Mammary microvascular endothelial cell (primary cell): Measurements from ENCODE around the gene POLR3G. TPM values are rescaled to one million over a fixed set of nuclear protein-coding genes. Genes with fewer than 3 reads are reported as not detected.

Source experiments
- total RNA-seq: library from RNA; depleted of rRNA; stranded (reverse); fragments of >200 nt; gene quantifications from 2 replicates; pipeline ENCODE4 v1.2.3, GENCODE V29; 2015

Gene POLR3G, protein sequence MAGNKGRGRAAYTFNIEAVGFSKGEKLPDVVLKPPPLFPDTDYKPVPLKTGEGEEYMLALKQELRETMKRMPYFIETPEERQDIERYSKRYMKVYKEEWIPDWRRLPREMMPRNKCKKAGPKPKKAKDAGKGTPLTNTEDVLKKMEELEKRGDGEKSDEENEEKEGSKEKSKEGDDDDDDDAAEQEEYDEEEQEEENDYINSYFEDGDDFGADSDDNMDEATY
- 16.7 and 21.2 TPM in 2 replicates for total RNA-seq

DNA sequence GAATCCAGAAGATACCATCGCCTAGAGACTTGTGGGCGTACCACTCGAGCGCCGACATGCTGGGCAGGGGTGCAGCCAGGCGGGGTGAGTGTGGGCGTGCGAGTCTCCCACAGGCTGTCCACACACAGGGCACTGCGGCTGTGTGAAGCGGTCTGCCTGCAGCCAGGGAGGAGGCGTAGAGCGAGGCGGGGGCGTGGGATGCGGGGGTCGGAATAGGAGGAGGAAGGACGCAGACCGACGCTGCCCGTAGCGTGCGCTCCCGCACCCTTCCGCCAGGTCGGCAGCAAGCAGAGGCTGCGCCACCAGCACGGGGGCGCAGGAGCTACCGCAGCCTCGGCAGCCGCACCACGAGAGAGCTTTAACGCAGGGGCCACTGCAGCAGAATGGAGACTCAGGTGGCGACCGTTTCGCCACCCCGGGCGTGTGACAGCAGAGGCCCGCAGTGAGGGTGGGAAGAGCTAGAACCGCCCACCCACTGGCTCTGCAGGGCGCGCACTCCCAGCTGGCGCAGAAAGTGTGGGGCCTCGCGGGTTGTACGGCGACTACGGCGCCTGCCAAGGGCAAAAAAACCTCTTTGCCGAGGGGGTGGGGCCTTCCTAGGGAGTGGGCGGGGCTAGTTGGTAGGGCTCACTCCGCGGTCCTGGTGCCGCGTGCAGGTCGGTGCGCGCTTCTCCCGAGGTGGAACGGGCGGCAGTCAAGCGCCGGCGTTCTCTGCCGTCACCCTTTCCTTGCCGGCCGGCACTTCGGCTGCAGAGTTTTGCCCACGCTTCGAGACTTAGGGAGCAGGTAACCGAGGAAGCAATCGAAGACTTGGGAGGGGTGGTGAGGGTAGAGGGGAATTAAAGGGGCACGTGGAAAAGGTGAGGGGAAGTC is at the start of gene POLR3G, which contains the start of gene MBLAC2:
Gene POLR3G (plus strand): TSS at position 630 of the 873 bp plus-strand sequence. CDS start 10,704 bp downstream, outside the sequence.
Gene MBLAC2 (minus strand): TSS at position 537 of the 873 bp plus-strand sequence. CDS start 479 bp downstream, at position 58.

DNA sequence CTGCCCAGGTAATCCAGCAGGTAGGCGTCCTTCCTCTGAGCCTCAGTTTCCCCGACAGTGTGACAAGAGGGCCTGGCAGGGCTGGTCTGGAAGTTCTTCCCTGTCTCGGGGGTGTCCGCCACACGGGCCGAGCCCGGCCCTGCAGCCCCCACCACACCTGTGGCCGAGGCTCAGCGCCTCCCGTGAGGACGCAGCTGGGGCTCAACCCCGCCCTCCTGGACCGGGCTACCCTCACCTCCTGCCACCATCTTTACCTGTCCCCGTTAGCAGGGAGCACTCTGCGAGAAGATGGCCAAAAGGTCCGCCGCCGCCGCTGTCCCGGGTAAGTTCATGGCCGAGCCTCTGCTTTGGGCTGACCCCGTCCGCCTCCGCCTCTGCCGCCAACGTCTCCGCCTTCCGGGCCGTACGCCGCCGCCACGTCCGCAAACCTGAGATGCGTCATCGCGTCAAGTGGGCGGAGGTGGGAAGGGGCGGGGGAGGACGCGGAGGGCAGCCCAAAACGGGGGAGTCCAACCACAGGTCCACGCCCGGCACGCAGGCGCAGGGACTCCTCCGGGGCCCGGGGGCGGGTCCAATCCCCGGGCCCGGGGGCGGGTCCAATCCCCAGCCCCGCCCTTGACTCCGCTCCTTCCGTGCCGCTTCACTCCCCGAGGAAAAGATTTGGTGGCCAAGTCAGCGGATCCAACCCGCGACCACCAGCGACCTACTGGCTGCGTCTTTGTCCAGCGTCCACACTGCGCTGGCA is 54.7 kb downstream of the POLR3G start, which contains the start of gene LYSMD3:
Gene LYSMD3 (minus strand): TSS at position 391 of the 745 bp plus-strand sequence. CDS start 4,295 bp downstream, outside the sequence.

DNA sequence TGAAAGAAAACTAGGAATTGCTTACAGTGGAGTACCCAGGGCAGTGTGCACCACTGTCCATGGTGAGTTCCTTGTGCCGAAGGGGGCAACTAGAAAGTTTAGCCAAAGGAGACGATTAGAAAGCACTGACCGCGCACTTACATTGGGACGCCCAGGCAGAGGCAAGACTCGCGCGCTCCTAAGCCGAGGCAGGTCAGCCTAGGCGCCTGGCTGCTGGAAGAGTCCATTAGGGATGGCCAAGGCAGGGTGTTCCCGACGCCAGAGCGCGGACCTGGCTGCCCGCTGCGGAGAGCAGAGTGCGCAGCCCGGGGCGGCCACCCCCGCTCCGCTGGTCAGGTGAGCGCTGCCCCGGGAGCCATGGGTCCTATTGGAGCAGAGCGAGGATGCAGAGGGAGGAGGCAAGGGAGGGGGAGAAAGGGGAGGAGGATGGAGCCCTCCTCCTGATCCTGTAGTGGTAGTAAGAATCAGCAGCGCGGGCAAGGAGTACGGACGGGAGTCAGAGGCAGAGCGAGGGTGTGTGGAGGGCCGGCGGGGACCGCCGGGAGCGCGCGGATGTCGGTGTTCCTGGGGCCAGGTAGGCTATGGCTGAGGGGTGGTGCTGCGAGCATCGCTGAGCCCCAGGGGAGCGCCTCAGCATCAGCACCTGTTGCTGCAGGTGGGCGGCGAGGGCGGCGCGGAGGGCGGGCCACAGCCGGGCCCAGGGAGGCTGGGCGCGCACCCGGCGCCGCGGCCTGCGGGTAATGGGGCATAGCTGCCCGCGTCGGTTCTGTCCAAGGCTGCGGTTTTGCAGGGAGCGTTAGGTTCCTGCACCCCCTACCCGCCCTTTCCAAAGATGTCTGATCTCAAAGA is 83.9 kb downstream of the POLR3G start, which contains the start of gene ADGRV1:
Gene ADGRV1 (plus strand): TSS at position 454 of the 849 bp plus-strand sequence. CDS start 99 bp downstream, at position 553.

Other genes with a start within 250 kb of the POLR3G start
- gene CETN3, start 65.1 kb upstream of the POLR3G start, total RNA-seq, result 9.4 and 12.5 TPM in 2 replicates
- gene MBLAC2, start 93 bp upstream of the POLR3G start, total RNA-seq, result 4.2 and 4.7 TPM in 2 replicates
- 17.9 and 19.1 TPM in 2 replicates for gene LYSMD3, start 54.7 kb downstream of the POLR3G start, total RNA-seq
- not detected in 2 replicates for gene ADGRV1, start 83.9 kb downstream of the POLR3G start, total RNA-seq